Ramos (cell line): Measurements from ENCODE around the gene TRNAU1AP.
"Not testable (repeated sequence)": the region's sequence is repeated elsewhere in the genome, so short reads cannot be mapped to it uniquely, and the experiment has no call there.

Experiments used
- in situ Hi-C: fragments of 300-500 bp; cut with MboI; formaldehyde crosslinking; loops from one replicate; pipeline ENCODE4 v1.14.3; 2022; ENCODE audit warnings: low sequenced_read_pairs; ENCODE audit not compliant: unreplicated experiment

Gene TRNAU1AP

DNA sequence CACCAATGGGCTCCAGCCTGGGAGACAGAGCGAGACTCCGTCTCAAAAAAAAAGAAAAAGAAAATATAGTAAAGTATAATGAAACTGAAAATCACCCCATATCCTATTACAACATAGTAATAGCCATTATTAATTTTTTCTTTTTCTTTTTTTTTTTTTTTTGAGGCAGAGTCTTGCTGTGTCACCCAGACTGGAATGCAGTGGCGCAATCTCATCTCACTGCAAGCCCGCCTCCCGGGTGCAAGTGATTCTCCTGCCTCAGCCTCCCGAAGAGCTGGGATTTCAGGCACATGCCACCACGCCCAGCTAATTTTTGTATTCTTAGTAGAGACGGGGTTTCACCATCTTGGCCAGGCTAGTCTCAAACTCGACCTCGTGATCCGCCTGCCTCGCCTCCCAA lies 20.0 kb downstream of the TRNAU1AP start:
- in situ Hi-C loops = not testable (repeated sequence)

DNA sequence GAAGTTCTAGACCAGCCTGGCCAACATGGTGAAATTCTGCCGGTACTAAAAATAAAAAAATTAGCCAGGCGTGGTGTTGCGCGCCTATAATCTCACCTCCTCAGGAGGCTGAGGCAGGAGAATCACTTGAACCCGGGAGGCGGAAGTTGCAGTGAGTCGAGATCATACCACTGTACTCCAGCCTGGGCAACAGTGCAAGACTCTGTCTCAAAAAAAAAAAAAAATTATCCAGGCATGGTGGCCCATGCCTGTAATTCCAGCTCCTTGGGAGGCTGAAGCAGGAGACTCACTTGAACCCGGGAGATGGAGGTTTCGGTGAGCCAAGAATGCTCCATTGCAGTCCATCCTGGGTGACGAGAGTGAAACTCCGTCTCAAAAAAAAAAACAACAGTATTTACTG lies 20.7 kb downstream of the TRNAU1AP start:
- in situ Hi-C loops = no loop called here

DNA sequence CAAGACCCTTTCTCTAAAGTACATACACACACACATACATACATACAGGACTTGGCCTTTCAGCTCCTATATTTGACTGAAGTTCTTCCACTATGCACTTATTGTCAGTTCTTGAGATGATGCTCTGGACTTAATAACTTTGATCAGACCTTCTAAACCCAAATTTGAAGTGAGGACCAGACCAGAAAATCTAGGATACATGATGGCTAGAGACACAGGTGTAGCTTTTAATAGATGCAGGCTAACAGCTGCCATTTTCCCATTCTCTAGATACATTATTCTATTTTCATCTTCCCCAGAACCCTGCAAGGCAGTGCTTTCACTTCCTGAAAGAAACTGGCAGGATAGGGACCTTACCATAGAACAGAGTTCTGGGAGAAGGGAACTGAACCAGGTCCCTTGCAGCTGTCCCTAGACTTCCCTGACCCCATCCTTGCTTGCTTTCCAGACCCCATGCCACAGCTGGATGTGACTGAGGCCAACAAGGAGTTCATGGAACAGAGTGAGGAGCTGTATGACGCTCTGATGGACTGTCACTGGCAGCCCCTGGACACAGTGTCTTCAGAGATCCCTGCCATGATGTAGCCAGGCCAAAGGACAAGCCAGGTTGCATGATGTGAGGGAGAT lies 24.3 kb downstream of the TRNAU1AP start:
- in situ Hi-C loops = no loop called here

DNA sequence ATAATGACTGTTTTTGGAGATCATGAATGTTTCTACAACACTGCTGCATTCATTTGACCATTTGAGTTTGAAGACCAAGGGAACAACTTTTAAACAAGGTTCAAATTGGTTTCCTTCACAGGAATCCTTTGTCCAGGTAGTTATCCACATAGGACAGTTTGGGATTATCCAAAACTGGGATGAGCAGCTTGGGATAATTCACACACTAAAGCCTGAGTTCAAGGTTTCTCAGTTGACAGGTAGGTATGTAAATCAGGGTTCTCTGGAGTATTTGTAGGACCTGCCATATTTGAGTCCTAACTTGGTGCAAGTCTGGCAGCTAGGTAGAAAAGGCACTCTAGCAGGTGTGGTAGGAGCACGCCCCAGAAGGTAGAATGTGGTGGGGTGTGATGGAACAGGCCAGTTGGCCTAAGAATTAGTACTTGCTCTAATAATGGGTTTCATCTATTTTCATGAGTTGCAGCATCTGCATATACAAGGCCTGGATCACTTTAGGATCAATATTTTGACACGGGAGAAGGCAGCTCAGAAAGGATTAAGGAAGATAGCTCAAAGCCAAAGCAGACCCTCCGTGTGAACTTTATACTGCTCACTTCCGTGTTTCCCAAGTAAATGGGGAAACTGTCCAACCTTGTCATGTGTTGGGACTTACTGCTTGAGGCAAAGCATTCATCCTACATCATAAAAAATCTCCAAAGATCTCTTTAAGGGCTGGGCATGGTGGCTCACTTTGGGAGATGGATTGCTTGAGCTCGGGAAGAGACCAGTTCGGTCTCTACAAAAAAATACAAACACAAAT lies 25.1 kb downstream of the TRNAU1AP start:
- in situ Hi-C loops = no loop called here

GRCh38 chr1:28578696-28579218 lies 25.9 kb downstream of the TRNAU1AP start:
- in situ Hi-C loops = no loop called here

- in situ Hi-C loops = no loop called here
Measured at GRCh38 chr1:28579401-28579800, 26.5 kb downstream of the TRNAU1AP start.

DNA sequence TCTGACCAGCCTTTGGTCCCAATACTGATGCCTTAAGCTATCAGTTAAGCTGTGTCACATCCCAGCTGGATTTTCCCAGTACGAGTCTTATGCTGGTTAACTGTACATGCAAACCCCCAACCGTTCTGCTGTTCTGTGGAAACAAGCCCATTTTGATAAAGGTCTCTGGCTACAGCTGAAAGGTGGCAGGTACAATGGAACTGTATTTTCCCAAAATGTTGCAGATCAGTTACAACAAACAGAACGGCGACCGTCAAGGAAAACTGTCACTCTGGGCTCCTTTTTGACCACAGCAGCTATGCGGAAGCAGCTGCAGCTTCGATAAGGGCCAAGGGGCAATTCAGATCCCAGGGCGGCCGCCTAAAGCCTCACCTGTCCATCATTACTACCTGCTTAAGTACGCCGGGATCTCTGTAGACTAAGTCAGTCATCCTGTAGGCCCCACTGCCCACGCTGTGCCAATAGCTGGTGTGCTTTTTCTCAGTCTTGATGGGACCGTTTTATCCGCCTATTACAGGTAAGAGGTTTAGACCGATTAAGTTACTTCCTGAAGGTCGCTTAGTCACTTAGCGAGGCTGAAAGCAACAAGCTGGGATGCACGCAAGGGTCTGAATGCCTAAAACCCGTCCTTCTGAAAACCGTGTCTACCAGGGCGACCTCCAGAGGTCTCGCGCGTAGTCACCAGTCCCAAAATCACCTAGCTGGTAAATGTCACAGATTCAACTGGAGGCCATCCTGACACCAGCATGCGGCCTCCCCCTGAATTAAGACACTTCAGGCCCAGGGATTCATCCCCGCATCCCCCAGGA lies 28.0 kb downstream of the TRNAU1AP start:
- in situ Hi-C loops = no loop called here

GRCh38 chr1:28581531-28582247 lies 28.8 kb downstream of the TRNAU1AP start:
- in situ Hi-C loops = no loop called here

- in situ Hi-C loops = no loop called here
Measured at GRCh38 chr1:28582248-28582615, 29.3 kb downstream of the TRNAU1AP start.

DNA sequence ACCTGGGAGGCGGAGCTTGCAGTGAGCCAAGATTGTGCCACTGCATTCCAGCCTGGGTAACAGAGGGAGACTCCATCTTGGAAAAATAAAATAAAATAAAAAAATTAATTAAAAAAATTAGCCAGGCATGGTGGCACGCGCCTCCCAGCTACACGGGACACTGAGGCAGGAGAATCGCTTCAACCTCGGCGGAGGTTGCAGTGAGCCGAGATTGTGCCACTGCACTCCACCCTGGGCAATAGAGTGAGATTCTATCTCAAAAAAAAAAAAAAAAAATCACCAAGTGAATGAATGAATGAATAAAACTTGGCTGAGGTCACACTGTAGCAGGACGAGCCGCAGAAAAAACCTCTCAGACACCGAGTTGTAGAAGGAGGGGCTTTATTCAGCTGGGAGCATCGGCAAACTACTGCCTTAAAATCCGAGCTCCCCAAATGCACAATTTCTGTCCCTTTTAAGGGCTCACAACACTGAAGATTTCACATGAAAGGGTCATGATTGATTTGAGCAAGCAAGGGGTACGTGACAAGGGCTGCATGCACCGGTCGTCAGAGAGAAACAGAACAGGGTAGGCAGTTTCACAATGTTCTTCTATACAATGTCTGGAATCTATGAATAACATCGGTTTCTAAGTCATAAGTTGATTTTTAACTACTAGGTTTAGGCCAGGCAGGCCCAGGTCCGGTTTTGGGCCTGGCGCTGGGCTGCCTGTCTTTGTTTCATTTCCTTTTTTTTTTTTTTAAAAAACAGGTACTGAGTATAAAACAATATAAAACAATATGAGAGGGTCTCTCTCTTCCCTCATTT lies 33.9 kb downstream of the TRNAU1AP start:
- in situ Hi-C loops = not testable (repeated sequence)

DNA sequence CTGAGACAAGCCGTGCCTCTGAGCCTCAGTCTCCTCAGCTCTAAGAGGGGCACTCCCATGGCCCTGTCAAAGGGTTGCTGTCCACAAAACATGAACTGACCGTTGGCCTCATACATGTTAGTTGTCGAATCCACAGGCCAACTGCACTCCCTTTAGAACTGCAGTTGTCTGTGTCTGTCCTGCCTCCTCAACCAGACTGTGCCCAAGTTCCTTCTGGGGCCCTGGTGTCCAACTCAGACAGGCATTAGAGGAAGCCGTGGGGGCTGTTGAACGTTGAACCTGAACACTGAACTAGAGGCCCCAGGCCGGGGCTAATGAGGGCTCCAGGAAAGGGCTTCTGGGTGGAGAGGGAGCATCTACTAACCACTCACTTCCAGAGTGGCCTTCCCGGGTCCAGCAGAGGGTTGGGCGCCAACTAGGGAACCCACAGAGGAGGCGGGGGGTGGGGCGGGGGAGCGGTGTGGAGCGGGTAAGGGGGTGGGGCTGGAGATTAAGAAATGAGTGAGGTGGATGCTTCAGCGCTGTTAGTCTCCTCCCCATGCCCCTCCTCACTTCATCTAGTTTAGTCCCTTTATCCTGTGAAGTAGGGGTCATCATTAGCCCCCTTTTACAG lies 38.9 kb downstream of the TRNAU1AP start, which contains the start of gene RAB42:
TSS of gene RAB42 (plus strand) at position 558 of the 613 bp plus-strand sequence. CDS start 247 bp downstream, outside the sequence.
- in situ Hi-C loops = no loop called here

DNA sequence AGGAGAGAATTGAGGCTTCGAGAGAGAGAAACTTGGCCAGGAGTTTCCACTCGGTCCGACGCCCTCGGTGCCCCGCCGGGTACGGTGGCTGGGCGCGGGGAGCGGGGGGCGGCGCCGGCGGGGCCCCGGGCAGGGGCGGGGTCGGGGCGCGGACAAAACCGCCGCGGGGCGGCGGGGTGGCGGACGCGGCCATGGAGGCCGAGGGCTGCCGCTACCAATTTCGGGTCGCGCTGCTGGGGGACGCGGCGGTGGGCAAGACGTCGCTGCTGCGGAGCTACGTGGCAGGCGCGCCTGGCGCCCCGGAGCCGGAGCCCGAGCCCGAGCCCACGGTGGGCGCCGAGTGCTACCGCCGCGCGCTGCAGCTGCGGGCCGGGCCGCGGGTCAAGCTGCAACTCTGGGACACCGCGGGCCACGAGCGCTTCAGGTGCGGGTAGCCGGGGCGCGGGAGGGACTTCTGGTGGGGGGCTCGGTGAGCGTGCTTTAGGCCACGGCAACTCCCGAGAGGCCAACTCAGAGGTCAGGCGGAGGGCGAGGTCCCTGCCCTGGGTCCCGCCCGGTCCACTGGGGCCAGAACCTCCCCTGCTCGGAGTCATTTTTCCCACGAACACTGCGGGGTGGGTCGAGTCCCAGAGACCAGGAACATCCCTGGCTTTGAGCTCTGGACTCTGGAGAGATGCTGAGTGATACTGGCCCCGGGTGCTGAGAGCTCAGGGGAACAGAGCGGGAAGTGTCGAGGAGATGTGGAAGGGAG lies 39.6 kb downstream of the TRNAU1AP start:
- in situ Hi-C loops = no loop called here

DNA sequence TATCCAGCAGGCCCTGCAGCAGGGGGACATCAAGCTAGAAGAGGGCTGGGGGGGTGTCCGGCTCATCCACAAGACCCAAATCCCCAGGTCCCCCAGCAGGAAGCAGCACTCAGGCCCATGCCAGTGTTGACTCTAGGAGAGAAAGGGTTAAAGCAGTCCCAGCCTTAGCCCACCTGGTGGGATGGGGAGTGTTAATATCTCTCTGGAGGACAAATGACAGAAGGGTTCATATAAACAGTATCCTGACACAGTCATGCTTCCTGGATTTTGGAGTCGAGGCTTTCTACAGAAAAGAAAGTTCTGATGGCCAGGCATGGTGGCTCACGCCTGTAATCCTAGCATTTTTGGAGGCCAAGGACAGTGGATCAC lies 41.1 kb downstream of the TRNAU1AP start:
- in situ Hi-C loops = not testable (repeated sequence)

GRCh38 chr1:28594686-28595411 lies 42.0 kb downstream of the TRNAU1AP start:
- in situ Hi-C loops = not testable (repeated sequence)

DNA sequence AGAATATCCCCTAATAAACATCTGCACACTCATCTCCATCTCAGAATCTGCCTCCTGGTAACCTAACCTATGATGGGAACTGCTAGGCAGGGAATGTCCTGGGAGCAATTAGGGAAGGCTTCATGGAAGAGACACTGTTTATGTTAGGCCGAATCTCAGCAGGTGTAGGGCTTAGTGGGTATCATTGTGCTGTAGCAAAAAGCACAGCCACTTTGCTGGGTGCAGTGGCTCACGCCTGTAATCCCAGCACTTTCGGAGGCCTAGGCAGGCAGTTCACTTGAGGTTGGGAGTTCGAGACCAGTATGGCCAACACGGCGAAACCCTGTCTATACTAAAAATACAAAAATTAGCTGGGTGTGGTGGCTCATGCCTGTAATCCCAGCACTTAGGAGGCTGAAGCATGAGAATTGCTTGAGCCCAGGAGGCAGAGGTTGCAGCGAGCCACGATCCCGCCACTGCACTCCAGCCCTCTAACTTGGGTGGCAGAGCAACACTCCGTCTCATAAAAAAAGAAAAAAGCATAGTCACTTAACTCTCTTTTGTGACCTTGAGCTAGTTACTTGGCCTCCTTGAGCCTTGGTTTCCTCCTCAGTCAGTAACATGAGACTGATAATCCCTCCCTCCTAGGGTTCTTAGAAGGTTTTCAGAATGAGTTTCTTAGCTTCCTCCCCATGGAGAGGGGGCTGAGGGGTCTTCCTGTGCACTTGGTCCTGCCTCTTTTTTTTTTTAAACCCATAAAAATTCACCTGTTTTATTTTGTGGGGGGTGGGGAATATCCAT lies 42.7 kb downstream of the TRNAU1AP start:
- in situ Hi-C loops = no loop called here

DNA sequence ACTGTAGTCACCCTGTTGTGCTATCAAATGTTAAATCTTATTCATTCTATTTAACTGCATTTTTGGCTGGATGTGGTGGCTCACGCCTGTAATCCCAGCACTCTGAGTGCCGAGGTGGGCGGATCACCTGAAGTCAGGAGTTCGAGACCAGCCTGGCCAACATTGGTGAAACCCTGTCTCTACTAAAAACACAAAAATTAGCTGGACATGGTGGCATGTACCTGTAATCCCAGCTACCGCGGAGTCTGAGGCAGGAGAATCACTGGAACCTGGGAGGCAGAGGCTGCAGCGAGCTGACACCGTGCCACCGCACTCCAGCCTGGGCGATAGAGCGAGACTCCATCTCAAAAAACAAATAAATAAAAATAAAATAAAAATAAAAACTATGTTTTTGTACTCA lies 43.4 kb downstream of the TRNAU1AP start:
- in situ Hi-C loops = not testable (repeated sequence)

- in situ Hi-C loops = no loop called here
Measured at GRCh38 chr1:28601696-28602095, 48.8 kb downstream of the TRNAU1AP start.
